ENCODE results near the gene LRRC8B. TPM values are rescaled to one million over a fixed set of nuclear protein-coding genes. Genes with fewer than 3 reads are reported as not detected.

The LRRC8B gene
- total and polyA plus RNA-seq, 2 of the 13 experiments (the other 11 are each of a cell fraction or from before 2014, with no cell fraction given) = 4.9 to 7.6 TPM

DNA sequence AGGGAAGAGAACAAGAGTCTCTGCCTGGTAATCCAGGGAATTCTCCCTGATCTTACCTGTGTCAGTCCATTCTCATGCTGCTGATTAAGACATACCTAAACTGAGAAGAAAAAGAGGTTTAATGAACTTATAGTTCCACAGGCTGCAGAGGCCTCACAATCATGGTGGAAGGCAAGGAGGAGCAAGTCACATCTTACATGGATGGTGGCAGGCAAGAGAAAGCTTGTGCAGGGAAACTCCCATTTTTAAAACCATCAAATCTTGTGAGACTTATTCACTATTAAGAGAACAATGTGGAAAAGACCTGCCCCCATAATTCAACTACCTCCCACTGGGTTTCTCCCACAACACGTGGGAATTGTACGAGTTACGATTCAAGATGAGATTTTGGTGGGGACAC is 34.2 kb upstream of the LRRC8B start:
- no TSS peak for BruUV-seq (replicated peaks)
- Histone ChIP-seq H3K4me1 (ENCODE audit: insufficient read depth, low read length) (no peaks in the 10 kb centered on the region), H3K79me2 (ENCODE audit: insufficient read depth, low read length) (no peaks in the 10 kb centered on the region), H3K4me3 (replicated peaks in 1 of 3; ENCODE audit: insufficient read depth in 1 of 3, low read depth in 2 of 3, low read length in 3 of 3) (no peak overlapping the region), H3K4me2 (ENCODE audit: low read depth, low read length) (no peak overlapping the region), H4K20me1 (ENCODE audit: insufficient read depth, low read length) (no peaks in the 10 kb centered on the region), H3K36me3 (replicated peaks in 1 of 2; ENCODE audit: control insufficient read depth in 1 of 2, insufficient read depth in 2 of 2, low read length in 2 of 2) (no peaks in the 10 kb centered on the region), H2AFZ (ENCODE audit: low read length) (no peak overlapping the region), H3K27ac (ENCODE audit: extremely low read length, insufficient read depth, low read length) (no peak overlapping the region), H3K27me3 (ENCODE audit: control insufficient read depth in 1 of 2, insufficient read depth in 2 of 2, low read length in 2 of 2) (no peaks in the 10 kb centered on the region; a peak in 1 of 5 replicates), H3K9ac (ENCODE audit: insufficient read depth, low read depth, low read length) (no peak overlapping the region), H3K9me3 (ENCODE audit: low read length) (no peaks in the 10 kb centered on the region)
- DNase-seq (ENCODE audit: low spot score) = no peak
- FAIRE-seq = no peak
- ATAC-seq = no peak
- no peak for TF ChIP-seq ZNF781 (CRISPR knock-in tag; IDR thresholded peaks at IDR 0.05; ENCODE audit: borderline replicate concordance, not compliant biosample characterization)
- TF ChIP-seq POLR2A (IDR thresholded peaks at IDR 0.05; ENCODE audit: insufficient read depth in 1 of 2, low read depth in 2 of 2, low read length in 2 of 2) = no peak
- TF ChIP-seq ZNF205 (CRISPR knock-in tag; IDR thresholded peaks at IDR 0.05) = no peak
- TF ChIP-seq, protein P1, sequence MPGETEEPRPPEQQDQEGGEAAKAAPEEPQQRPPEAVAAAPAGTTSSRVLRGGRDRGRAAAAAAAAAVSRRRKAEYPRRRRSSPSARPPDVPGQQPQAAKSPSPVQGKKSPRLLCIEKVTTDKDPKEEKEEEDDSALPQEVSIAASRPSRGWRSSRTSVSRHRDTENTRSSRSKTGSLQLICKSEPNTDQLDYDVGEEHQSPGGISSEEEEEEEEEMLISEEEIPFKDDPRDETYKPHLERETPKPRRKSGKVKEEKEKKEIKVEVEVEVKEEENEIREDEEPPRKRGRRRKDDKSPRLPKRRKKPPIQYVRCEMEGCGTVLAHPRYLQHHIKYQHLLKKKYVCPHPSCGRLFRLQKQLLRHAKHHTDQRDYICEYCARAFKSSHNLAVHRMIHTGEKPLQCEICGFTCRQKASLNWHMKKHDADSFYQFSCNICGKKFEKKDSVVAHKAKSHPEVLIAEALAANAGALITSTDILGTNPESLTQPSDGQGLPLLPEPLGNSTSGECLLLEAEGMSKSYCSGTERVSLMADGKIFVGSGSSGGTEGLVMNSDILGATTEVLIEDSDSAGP (CRISPR knock-in tag; IDR thresholded peaks at IDR 0.05; ENCODE audit: borderline replicate concordance) = no peak
- TF ChIP-seq, protein P2, sequence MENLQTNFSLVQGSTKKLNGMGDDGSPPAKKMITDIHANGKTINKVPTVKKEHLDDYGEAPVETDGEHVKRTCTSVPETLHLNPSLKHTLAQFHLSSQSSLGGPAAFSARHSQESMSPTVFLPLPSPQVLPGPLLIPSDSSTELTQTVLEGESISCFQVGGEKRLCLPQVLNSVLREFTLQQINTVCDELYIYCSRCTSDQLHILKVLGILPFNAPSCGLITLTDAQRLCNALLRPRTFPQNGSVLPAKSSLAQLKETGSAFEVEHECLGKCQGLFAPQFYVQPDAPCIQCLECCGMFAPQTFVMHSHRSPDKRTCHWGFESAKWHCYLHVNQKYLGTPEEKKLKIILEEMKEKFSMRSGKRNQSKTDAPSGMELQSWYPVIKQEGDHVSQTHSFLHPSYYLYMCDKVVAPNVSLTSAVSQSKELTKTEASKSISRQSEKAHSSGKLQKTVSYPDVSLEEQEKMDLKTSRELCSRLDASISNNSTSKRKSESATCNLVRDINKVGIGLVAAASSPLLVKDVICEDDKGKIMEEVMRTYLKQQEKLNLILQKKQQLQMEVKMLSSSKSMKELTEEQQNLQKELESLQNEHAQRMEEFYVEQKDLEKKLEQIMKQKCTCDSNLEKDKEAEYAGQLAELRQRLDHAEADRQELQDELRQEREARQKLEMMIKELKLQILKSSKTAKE (CRISPR knock-in tag; IDR thresholded peaks at IDR 0.05; ENCODE audit: borderline replicate concordance) = no peak
- TF ChIP-seq, protein P3, sequence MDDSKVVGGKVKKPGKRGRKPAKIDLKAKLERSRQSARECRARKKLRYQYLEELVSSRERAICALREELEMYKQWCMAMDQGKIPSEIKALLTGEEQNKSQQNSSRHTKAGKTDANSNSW (CRISPR knock-in tag; IDR thresholded peaks at IDR 0.05; ENCODE audit: borderline replicate concordance) = no peak
- TF ChIP-seq GABPB1 (CRISPR knock-in tag; IDR thresholded peaks at IDR 0.05) = no peak
- no peak for TF ChIP-seq GLI4 (CRISPR knock-in tag; IDR thresholded peaks at IDR 0.05; ENCODE audit: borderline replicate concordance)
- TF ChIP-seq ZFX (CRISPR knock-in tag; IDR thresholded peaks at IDR 0.05; ENCODE audit: low read depth) = no peak
- TF ChIP-seq ZSCAN31 (CRISPR knock-in tag; IDR thresholded peaks at IDR 0.05; ENCODE audit: low read depth) = no peak
- no peak for TF ChIP-seq MXD4 (CRISPR knock-in tag; IDR thresholded peaks at IDR 0.05)
- TF ChIP-seq SP140L (CRISPR knock-in tag; IDR thresholded peaks at IDR 0.05; ENCODE audit: borderline replicate concordance) = no peak
- no peak for TF ChIP-seq EED (CRISPR knock-in tag; IDR thresholded peaks at IDR 0.05)
- no peak for TF ChIP-seq ZNF383 (CRISPR knock-in tag; IDR thresholded peaks at IDR 0.05; ENCODE audit: borderline replicate concordance)
- TF ChIP-seq, protein P4, sequence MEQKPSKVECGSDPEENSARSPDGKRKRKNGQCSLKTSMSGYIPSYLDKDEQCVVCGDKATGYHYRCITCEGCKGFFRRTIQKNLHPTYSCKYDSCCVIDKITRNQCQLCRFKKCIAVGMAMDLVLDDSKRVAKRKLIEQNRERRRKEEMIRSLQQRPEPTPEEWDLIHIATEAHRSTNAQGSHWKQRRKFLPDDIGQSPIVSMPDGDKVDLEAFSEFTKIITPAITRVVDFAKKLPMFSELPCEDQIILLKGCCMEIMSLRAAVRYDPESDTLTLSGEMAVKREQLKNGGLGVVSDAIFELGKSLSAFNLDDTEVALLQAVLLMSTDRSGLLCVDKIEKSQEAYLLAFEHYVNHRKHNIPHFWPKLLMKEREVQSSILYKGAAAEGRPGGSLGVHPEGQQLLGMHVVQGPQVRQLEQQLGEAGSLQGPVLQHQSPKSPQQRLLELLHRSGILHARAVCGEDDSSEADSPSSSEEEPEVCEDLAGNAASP (CRISPR knock-in tag; IDR thresholded peaks at IDR 0.05; ENCODE audit: borderline replicate concordance) = no peak
- TF ChIP-seq STAT5B (CRISPR knock-in tag; IDR thresholded peaks at IDR 0.05) = no peak
- no peak for TF ChIP-seq ZNF20 (CRISPR knock-in tag; IDR thresholded peaks at IDR 0.05)
- no peak for TF ChIP-seq ZNF230 (CRISPR knock-in tag; IDR thresholded peaks at IDR 0.05)
- ChIA-PET POLR2A (no interaction called here), CTCF (ENCODE audit: low intra/inter-chr PET ratio, low total read pairs) (no interaction called here)
- intact Hi-C loops (cut with micrococcal nuclease; ENCODE audit: unreplicated experiment) (no loop called here), in situ Hi-C loops (cut with HindIII; ENCODE audit: extremely low pct_ligation_motif_present, low pct_unique_long_range_greater_than_20kb) (no loop called here)
- WGBS (ENCODE audit: low lambda C conversion rate) = 78% methylated on average over 3 of the region's 3 CpGs
